SU-DHL-6 (cell line): Measurements from ENCODE around the gene GALNT9.

Source experiments
- H2AFZ ChIP-seq: fragments of 200-600 bp; sonication (generic); 2 replicates; pipeline ENCODE4 v1.6.1; 2014; ENCODE audit warnings: low read depth, mild to moderate bottlenecking, moderate library complexity, mixed read lengths, antibody characterized with exemption, low read length; ENCODE audit not compliant: severe bottlenecking
- H3F3A ChIP-seq: fragments of 200-600 bp; shearing (Covaris generic); 2 replicates; pipeline ENCODE4 v1.6.0; 2016; ENCODE audit warnings: antibody characterized with exemption, mild to moderate bottlenecking; ENCODE audit not compliant: insufficient read depth
- H3K27ac ChIP-seq: fragments of 200-600 bp; sonication (generic); 2 replicates; pipeline ENCODE4 v1.5.1; 2016; ENCODE audit warnings: low read depth, mild to moderate bottlenecking, low read length, moderate library complexity, mixed read lengths
- H3K27me3 ChIP-seq: fragments of 200-600 bp; sonication (generic), shearing (Covaris generic); 2 replicates; pipeline ENCODE4 v1.6.0; 2014; ENCODE audit warnings: mild to moderate bottlenecking, low read length
- H3K36me3 ChIP-seq: fragments of 200-600 bp; sonication (generic); 2 replicates; pipeline ENCODE4 v1.6.1; 2014; ENCODE audit warnings: mild to moderate bottlenecking, low read length, mixed read lengths
- H3K4me2 ChIP-seq: fragments of 300-600, 200-600 bp; shearing (Covaris generic), sonication (generic); 2 replicates; pipeline ENCODE4 v1.6.0; 2014; ENCODE audit warnings: low read length, low read depth, mild to moderate bottlenecking; ENCODE audit not compliant: poor library complexity, severe bottlenecking
- H3K4me3 ChIP-seq: fragments of 200-600 bp; sonication (generic); 2 replicates; pipeline ENCODE4 v1.5.1; 2014; ENCODE audit warnings: antibody characterized with exemption, low read length, mild to moderate bottlenecking, mixed read lengths; ENCODE audit not compliant: insufficient read depth, poor library complexity, severe bottlenecking
- H3K79me2 ChIP-seq: fragments of 200-600 bp; sonication (generic); 2 replicates; pipeline ENCODE4 v1.6.1; 2014; ENCODE audit warnings: mild to moderate bottlenecking, low read length, moderate library complexity; ENCODE audit not compliant: insufficient read depth
- H3K9ac ChIP-seq: fragments of 200-600 bp; sonication (generic); 2 replicates; pipeline ENCODE4 v1.7.0; 2014; ENCODE audit warnings: mild to moderate bottlenecking, low read length
- H3K9me2 ChIP-seq: fragments of 200-600 bp; sonication (generic); replicated peaks from 2 replicates; pipeline ENCODE4 v1.6.1; 2014; ENCODE audit warnings: low read length; ENCODE audit not compliant: insufficient read depth
- H3K9me3 ChIP-seq: fragments of 200-600 bp; sonication (generic); 2 replicates; pipeline ENCODE4 v1.6.1; 2014; ENCODE audit warnings: low read length, mixed read lengths; ENCODE audit not compliant: insufficient read depth
- H4K20me1 ChIP-seq: fragments of 200-600 bp; sonication (generic); 2 replicates; pipeline ENCODE4 v1.6.1; 2014; ENCODE audit warnings: low read depth, mild to moderate bottlenecking, antibody characterized with exemption, low read length, moderate library complexity, mixed read lengths
- EZH2phosphoT487 ChIP-seq: fragments of 200-600 bp; sonication (generic), shearing (Covaris generic); conservative IDR thresholded peaks from 2 replicates; pipeline ENCODE4 v1.6.1; 2018; ENCODE audit warnings: mild to moderate bottlenecking, antibody characterized with exemption, low read length, moderate library complexity, mixed read lengths
- TF ChIP-seq, protein P1 (sequence below): fragments of 200-600 bp; sonication (generic); IDR thresholded peaks from one replicate; pipeline ENCODE4 v1.5.1; 2017; ENCODE audit warnings: antibody characterized with exemption, mild to moderate bottlenecking, low read length, moderate library complexity; ENCODE audit not compliant: insufficient read depth, poor library complexity, severe bottlenecking

The GALNT9 gene

DNA sequence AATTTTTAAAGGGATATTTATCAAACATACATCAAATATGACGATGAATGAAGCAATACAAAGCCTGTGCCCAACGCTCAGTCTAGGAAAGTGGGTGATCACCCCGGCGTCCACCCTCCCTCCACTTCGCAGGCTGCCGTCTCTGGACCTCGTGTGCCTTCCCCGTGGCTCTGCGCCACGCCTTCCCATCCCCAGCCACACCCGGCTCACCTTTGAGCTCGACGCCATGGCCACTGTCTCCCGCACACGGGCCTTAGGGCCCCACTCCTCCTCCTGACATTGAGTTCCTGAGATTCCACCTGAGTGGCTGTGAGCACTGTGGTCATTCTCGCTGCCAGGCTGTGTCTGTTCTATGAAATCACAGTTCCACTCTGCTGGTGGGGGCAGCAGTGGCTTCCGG is 56.7 kb downstream of the GALNT9 start:
- Histone ChIP-seq H3K9me2 (no peaks in the 10 kb centered on the region), H3F3A (no peaks in the 10 kb centered on the region), H3K79me2 (no peaks in the 10 kb centered on the region), H3K9ac (no peak overlapping the region), H2AFZ (no peak overlapping the region), H3K27me3 (no peaks in the 10 kb centered on the region; the same call in 1 of the 2 replicates), H4K20me1 (no peaks in the 10 kb centered on the region), H3K4me3 (no peak overlapping the region), H3K4me2 (no peak overlapping the region), H3K27ac (no peak overlapping the region), H3K36me3 (no peaks in the 10 kb centered on the region), H3K9me3 (no peaks in the 10 kb centered on the region)
- TF ChIP-seq, protein P1, sequence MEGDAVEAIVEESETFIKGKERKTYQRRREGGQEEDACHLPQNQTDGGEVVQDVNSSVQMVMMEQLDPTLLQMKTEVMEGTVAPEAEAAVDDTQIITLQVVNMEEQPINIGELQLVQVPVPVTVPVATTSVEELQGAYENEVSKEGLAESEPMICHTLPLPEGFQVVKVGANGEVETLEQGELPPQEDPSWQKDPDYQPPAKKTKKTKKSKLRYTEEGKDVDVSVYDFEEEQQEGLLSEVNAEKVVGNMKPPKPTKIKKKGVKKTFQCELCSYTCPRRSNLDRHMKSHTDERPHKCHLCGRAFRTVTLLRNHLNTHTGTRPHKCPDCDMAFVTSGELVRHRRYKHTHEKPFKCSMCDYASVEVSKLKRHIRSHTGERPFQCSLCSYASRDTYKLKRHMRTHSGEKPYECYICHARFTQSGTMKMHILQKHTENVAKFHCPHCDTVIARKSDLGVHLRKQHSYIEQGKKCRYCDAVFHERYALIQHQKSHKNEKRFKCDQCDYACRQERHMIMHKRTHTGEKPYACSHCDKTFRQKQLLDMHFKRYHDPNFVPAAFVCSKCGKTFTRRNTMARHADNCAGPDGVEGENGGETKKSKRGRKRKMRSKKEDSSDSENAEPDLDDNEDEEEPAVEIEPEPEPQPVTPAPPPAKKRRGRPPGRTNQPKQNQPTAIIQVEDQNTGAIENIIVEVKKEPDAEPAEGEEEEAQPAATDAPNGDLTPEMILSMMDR = no peak
- TF ChIP-seq EZH2phosphoT487 = no peak

DNA sequence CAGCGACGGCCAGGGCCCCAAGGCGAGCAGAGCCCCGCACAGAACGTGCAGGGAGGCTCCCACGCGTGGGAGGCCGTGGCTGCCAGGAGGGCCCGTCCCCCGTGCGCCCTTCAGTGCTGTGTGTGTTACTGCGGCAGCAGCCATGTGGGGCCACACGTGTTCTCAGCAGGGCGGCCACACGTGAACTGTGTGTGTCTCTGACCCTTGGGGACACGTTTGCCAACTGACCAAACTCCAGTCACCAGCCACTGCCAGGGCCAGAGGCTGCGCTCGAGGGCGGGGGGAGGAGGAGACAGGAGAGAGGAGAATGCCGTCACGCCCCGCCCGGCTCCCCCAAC is 57.7 kb downstream of the GALNT9 start:
- no peak overlapping the region for H2AFZ ChIP-seq
- no peaks in the 10 kb centered on the region for H3F3A ChIP-seq
- no peak overlapping the region for H3K27ac ChIP-seq
- no peak overlapping the region for H3K4me3 ChIP-seq
- TF ChIP-seq, protein P1 = no peak
- TF ChIP-seq EZH2phosphoT487 = no peak
- no peaks in the 10 kb centered on the region for H4K20me1 ChIP-seq
- no peak overlapping the region for H3K9ac ChIP-seq
- no peak overlapping the region for H3K4me2 ChIP-seq
- H3K36me3 ChIP-seq = no peaks in the 10 kb centered on the region
- H3K9me2 ChIP-seq = no peaks in the 10 kb centered on the region
- H3K9me3 ChIP-seq = no peaks in the 10 kb centered on the region
- H3K79me2 ChIP-seq = no peaks in the 10 kb centered on the region
- H3K27me3 ChIP-seq = no peaks in the 10 kb centered on the region; the same call in 1 of the 2 replicates

DNA sequence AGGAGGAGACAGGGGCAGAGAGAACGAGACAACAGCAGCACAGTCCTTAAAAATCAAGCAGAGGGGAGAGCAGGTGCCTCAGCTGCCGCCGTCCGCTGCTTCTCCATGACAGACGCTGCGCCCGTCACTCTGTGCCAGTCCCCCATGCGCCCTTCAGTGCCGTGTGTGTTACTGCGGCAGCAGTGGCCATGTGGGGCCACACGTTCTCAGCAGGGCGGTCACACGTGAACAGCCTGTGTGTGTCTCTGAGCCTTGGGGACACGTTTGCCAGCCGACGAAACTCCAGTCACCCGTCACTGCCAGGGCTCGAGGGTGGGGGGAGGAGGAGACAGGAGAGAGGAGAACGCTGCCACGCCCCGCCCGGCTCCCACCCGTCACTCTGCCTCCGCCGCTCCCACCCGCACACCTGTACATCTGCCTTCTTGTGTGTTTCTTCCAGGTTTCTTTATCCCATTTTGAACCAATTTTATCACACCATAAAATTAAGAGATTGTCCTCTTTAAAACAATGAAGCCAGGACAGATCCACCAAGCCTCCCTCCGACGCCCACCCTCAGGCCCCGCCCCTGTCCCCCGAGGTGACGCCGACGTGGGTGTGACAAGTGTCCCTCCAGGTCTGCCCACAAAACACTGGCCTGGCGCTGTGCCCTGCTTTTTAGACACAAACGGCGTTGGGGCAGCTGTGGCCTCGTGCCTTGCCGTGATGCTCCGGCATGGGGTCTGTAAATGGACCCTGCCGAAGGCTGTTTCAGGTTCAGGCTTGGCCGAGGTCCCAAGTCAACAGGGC is 58.2 kb downstream of the GALNT9 start:
- H3K79me2 ChIP-seq = no peaks in the 10 kb centered on the region
- H2AFZ ChIP-seq = no peak overlapping the region
- TF ChIP-seq EZH2phosphoT487 = no peak
- TF ChIP-seq, protein P1 = no peak
- H4K20me1 ChIP-seq = no peaks in the 10 kb centered on the region
- H3K27me3 ChIP-seq = no peaks in the 10 kb centered on the region; the same call in 1 of the 2 replicates
- no peak overlapping the region for H3K4me2 ChIP-seq
- no peaks in the 10 kb centered on the region for H3K36me3 ChIP-seq
- H3K27ac ChIP-seq = no peak overlapping the region
- H3K9me3 ChIP-seq = no peaks in the 10 kb centered on the region
- H3K4me3 ChIP-seq = no peak overlapping the region
- H3K9me2 ChIP-seq = no peaks in the 10 kb centered on the region
- H3F3A ChIP-seq = no peaks in the 10 kb centered on the region
- no peak overlapping the region for H3K9ac ChIP-seq
